A673 (cell line): ENCODE measurements around the gene SHISA5.
A peak's percentile ranks its signal among the peaks of the same experiment; 100 is the strongest.

Experiments
- CTCF ChIP-seq: fragments of 300-800, 200-600 bp; sonication (generic); conservative IDR thresholded peaks from 2 replicates; pipeline ENCODE4 v1.5.1; 2017; ENCODE audit warnings: low read depth, mild to moderate bottlenecking, antibody characterized with exemption, low read length, moderate library complexity, mixed read lengths
- EZH2 ChIP-seq: fragments of 200-600 bp; sonication (generic); IDR thresholded peaks from 2 replicates; pipeline ENCODE4 v1.6.1; 2017; ENCODE audit warnings: borderline replicate concordance, low read depth, mild to moderate bottlenecking, mixed read lengths, antibody characterized with exemption, low read length; ENCODE audit not compliant: poor library complexity, severe bottlenecking

- TF ChIP-seq CTCF (peak; percentile 46), EZH2 (no peak)
These were observed 3.5 kb upstream of the SHISA5 start for GRCh38 chr3:48507256-48508061.
